ENCODE measurements around the gene CBL. TPM values are rescaled to one million over a fixed set of nuclear protein-coding genes. Genes with fewer than 3 reads are reported as not detected.

Gene CBL
- total RNA-seq, 1 donor = 9.0 TPM

GRCh38 chr11:119319136-119319699 is 113.1 kb downstream of the CBL start:
- Histone ChIP-seq H3K4me1 (ENCODE audit: insufficient read depth, low read length) (peaks cover 56% of the 10 kb centered on the region), H3K9me3 (ENCODE audit: low read depth, low read length) (no peaks in the 10 kb centered on the region), H3K4me3 (ENCODE audit: insufficient read depth, low read length) (no peak overlapping the region), H3K36me3 (ENCODE audit: insufficient read depth, low read length) (no peaks in the 10 kb centered on the region), H3K27ac (ENCODE audit: low read depth, low read length) (peak overlapping the region; percentile 92), H2AFZ (ENCODE audit: low read length) (peak overlapping the region; percentile 90), H3K27me3 (ENCODE audit: insufficient read depth, low read length) (no peaks in the 10 kb centered on the region), H4K20me1 (ENCODE audit: insufficient read depth, low read length) (no peaks in the 10 kb centered on the region), H3K4me2 (ENCODE audit: insufficient read depth, low read length) (peak overlapping the region; percentile 66), H3K79me2 (ENCODE audit: insufficient read depth, low read length) (no peaks in the 10 kb centered on the region)
- TF ChIP-seq CTCF (IDR thresholded peaks at IDR 0.05; ENCODE audit: extremely low read depth, low read depth, low read length) = no peak
- DNase-seq (ENCODE audit: insufficient read length, low spot score, missing footprints) = peak; percentile 44

GRCh38 chr11:119319700-119320239 is 113.6 kb downstream of the CBL start:
- no peak overlapping the region for H3K4me2 ChIP-seq (ENCODE audit: insufficient read depth, low read length)
- H3K79me2 ChIP-seq (ENCODE audit: insufficient read depth, low read length) = no peaks in the 10 kb centered on the region
- no peak overlapping the region for H2AFZ ChIP-seq (ENCODE audit: low read length)
- no peaks in the 10 kb centered on the region for H3K36me3 ChIP-seq (ENCODE audit: insufficient read depth, low read length)
- peaks cover 56% of the 10 kb centered on the region for H3K4me1 ChIP-seq (ENCODE audit: insufficient read depth, low read length)
- TF ChIP-seq CTCF (IDR thresholded peaks at IDR 0.05; ENCODE audit: extremely low read depth, low read depth, low read length) = no peak
- no peaks in the 10 kb centered on the region for H4K20me1 ChIP-seq (ENCODE audit: insufficient read depth, low read length)
- H3K27me3 ChIP-seq (ENCODE audit: insufficient read depth, low read length) = no peaks in the 10 kb centered on the region
- no peaks in the 10 kb centered on the region for H3K9me3 ChIP-seq (ENCODE audit: low read depth, low read length)
- H3K4me3 ChIP-seq (ENCODE audit: insufficient read depth, low read length) = no peak overlapping the region
- DNase-seq (ENCODE audit: insufficient read length, low spot score, missing footprints) = peak; percentile 85
- peak overlapping the region; percentile 92 for H3K27ac ChIP-seq (ENCODE audit: low read depth, low read length)

- peaks cover 55% of the 10 kb centered on the region for H3K4me1 ChIP-seq (ENCODE audit: insufficient read depth, low read length)
- H3K4me2 ChIP-seq (ENCODE audit: insufficient read depth, low read length) = peak overlapping the region; percentile 92
- peak overlapping the region; percentile 74 for H3K4me3 ChIP-seq (ENCODE audit: insufficient read depth, low read length)
- peak overlapping the region; percentile 77 for H2AFZ ChIP-seq (ENCODE audit: low read length)
- no peaks in the 10 kb centered on the region for H3K9me3 ChIP-seq (ENCODE audit: low read depth, low read length)
- no peaks in the 10 kb centered on the region for H3K79me2 ChIP-seq (ENCODE audit: insufficient read depth, low read length)
- TF ChIP-seq CTCF (IDR thresholded peaks at IDR 0.05; ENCODE audit: extremely low read depth, low read depth, low read length) = no peak
- peak; percentile 92 for DNase-seq (ENCODE audit: insufficient read length, low spot score, missing footprints)
- peak overlapping the region; percentile 65 for H3K27ac ChIP-seq (ENCODE audit: low read depth, low read length)
- H3K27me3 ChIP-seq (ENCODE audit: insufficient read depth, low read length) = no peaks in the 10 kb centered on the region
- H3K36me3 ChIP-seq (ENCODE audit: insufficient read depth, low read length) = no peaks in the 10 kb centered on the region
- H4K20me1 ChIP-seq (ENCODE audit: insufficient read depth, low read length) = no peaks in the 10 kb centered on the region
Measured at GRCh38 chr11:119320240-119320775, 114.2 kb downstream of the CBL start.

GRCh38 chr11:119320776-119321524 is 114.8 kb downstream of the CBL start:
- H3K4me1 ChIP-seq (ENCODE audit: insufficient read depth, low read length) = peaks cover 48% of the 10 kb centered on the region
- no peaks in the 10 kb centered on the region for H3K27me3 ChIP-seq (ENCODE audit: insufficient read depth, low read length)
- H3K36me3 ChIP-seq (ENCODE audit: insufficient read depth, low read length) = no peaks in the 10 kb centered on the region
- H3K79me2 ChIP-seq (ENCODE audit: insufficient read depth, low read length) = no peaks in the 10 kb centered on the region
- peak overlapping the region; percentile 92 for H3K4me2 ChIP-seq (ENCODE audit: insufficient read depth, low read length)
- H4K20me1 ChIP-seq (ENCODE audit: insufficient read depth, low read length) = no peaks in the 10 kb centered on the region
- no peaks in the 10 kb centered on the region for H3K9me3 ChIP-seq (ENCODE audit: low read depth, low read length)
- H3K4me3 ChIP-seq (ENCODE audit: insufficient read depth, low read length) = peak overlapping the region; percentile 74
- H2AFZ ChIP-seq (ENCODE audit: low read length) = peak overlapping the region; percentile 92
- no peak for TF ChIP-seq CTCF (IDR thresholded peaks at IDR 0.05; ENCODE audit: extremely low read depth, low read depth, low read length)
- H3K27ac ChIP-seq (ENCODE audit: low read depth, low read length) = peak overlapping the region; percentile 65
- peak; percentile 98 for DNase-seq (ENCODE audit: insufficient read length, low spot score, missing footprints)

Data from osteoblast (primary cell).